ENCODE measurements around the gene NOTCH1.

DNA sequence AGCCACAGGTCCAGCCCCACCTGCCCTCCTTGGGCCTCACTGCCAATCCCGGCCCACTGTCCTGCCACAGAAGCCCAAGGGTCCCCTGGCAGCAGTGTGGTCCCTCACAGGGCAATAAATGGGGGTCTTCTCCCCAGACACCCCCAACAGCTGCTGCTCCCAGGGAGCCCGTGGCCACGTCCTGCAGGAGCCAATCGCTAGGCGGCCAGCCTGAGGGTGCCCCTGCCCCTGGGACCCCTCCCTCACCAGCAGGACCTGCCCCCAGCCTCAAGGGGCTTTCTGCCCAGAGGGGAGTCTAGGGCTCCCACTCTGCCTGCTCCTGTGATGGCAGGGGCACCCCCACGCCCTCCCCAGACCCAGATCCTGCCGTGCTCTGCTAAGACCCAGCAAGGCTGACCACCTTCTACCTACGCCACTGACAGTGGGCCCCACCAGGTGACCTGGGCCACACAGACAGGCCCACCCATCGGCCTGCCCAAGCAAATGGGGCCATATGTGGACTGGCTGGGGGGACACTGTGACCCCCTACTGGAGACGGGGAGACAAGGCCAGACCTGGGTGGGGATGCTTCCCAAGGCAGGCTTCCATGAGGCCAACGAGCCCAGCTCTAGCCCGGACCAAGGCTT, 17.0 kb downstream of the NOTCH1 start:
- no peak for TF ChIP-seq CTCF (IDR thresholded peaks at IDR 0.05)
- TF ChIP-seq POLR2A (IDR thresholded peaks at IDR 0.05), result no peak

Measured in thyroid gland (tissue), 4 donors.